Neutrophil (primary cell): ENCODE measurements around the gene FAM118A.
"Not testable (repeated sequence)": the region's sequence is repeated elsewhere in the genome, so short reads cannot be mapped to it uniquely, and the experiment has no call there.

Experiments
- H3K27ac ChIP-seq: fragments of 200-600 bp; sonication (generic); 2 replicates; pipeline ENCODE4 v1.5.1; 2016; ENCODE audit warnings: mild to moderate bottlenecking, moderate library complexity
- H3K27me3 ChIP-seq: fragments of 200-600 bp; sonication (generic); 2 replicates; pipeline ENCODE4 v1.6.0; 2016; ENCODE audit warnings: mild to moderate bottlenecking
- H3K36me3 ChIP-seq: fragments of 200-600 bp; sonication (generic); 2 replicates; pipeline ENCODE4 v1.5.1; 2017
- H3K4me1 ChIP-seq, 2 experiments: fragments of 200-600 bp in 1 of 2; sonication (generic) in 1 of 2; 1 replicate in 1 of 2; 2 replicates in 1 of 2; pipeline versions ENCODE4 v1.5.1 to v1.6.1; 2013 to 2016; ENCODE audit warnings: low read depth in 1 of 2, low read length in 1 of 2, mild to moderate bottlenecking in 1 of 2, moderate library complexity in 1 of 2; ENCODE audit not compliant: control insufficient read depth in 1 of 2, insufficient read depth in 1 of 2
- H3K4me3 ChIP-seq, 2 experiments: fragments of 200-600 bp in 1 of 2; sonication (generic) in 1 of 2; 1 replicate in 1 of 2; 2 replicates in 1 of 2; pipeline ENCODE4 v1.5.1; 2013 to 2016; ENCODE audit warnings: low read depth in 1 of 2, low read length in 1 of 2, mild to moderate bottlenecking in 1 of 2, moderate library complexity in 1 of 2
- H3K9me3 ChIP-seq: fragments of 200-600 bp; sonication (generic); 2 replicates; pipeline ENCODE4 v1.5.1; 2016
- CTCF ChIP-seq: fragments of 200-600 bp; sonication (generic); IDR thresholded peaks from 2 replicates; pipeline ENCODE4 v1.5.1; 2016; ENCODE audit warnings: antibody characterized with exemption

Gene FAM118A

GRCh38 chr22:45270095-45271020, 39.4 kb upstream of the FAM118A start:
- peaks cover 11 to 17% of the 10 kb centered on the region in 2 experiments for H3K4me1 ChIP-seq
- TF ChIP-seq CTCF = no peak
- no peaks in the 10 kb centered on the region for H3K9me3 ChIP-seq
- H3K27ac ChIP-seq = no peak overlapping the region
- no peak overlapping the region for H3K4me3 ChIP-seq
- peaks cover 55% of the 10 kb centered on the region for H3K27me3 ChIP-seq
- no peaks in the 10 kb centered on the region for H3K36me3 ChIP-seq

GRCh38 chr22:45271667-45272201, 38.0 kb upstream of the FAM118A start:
- TF ChIP-seq CTCF = no peak
- Histone ChIP-seq H3K9me3 (no peaks in the 10 kb centered on the region), H3K4me3 (no peak overlapping the region), H3K36me3 (no peaks in the 10 kb centered on the region), H3K4me1 (peaks cover 11 to 17% of the 10 kb centered on the region in 2 experiments), H3K27me3 (peaks cover 43% of the 10 kb centered on the region), H3K27ac (no peak overlapping the region)

- TF ChIP-seq CTCF = no peak
- no peak overlapping the region for H3K27ac ChIP-seq
These were observed 37.2 kb upstream of the FAM118A start for GRCh38 chr22:45272498-45272897.

GRCh38 chr22:45273452-45274075, 36.2 kb upstream of the FAM118A start:
- no peaks in the 10 kb centered on the region for H3K36me3 ChIP-seq
- H3K27ac ChIP-seq = no peak overlapping the region
- no peak overlapping the region for H3K4me3 ChIP-seq
- peaks cover 10 to 12% of the 10 kb centered on the region in 2 experiments for H3K4me1 ChIP-seq
- TF ChIP-seq CTCF = no peak
- no peaks in the 10 kb centered on the region for H3K9me3 ChIP-seq
- H3K27me3 ChIP-seq = peaks cover 30% of the 10 kb centered on the region

More at GRCh38 chr22:45272498-45272897, 37.2 kb upstream of the FAM118A start:
- Histone ChIP-seq H3K9me3 (no peaks in the 10 kb centered on the region), H3K27me3 (peaks cover 35% of the 10 kb centered on the region), H3K4me3 (no peak overlapping the region), H3K36me3 (no peaks in the 10 kb centered on the region), H3K4me1 (peaks cover 11 to 17% of the 10 kb centered on the region in 2 experiments)

GRCh38 chr22:45276507-45277105, 33.1 kb upstream of the FAM118A start:
- Histone ChIP-seq H3K9me3 (no peaks in the 10 kb centered on the region), H3K4me1 (peaks cover 16 to 17% of the 10 kb centered on the region in 2 experiments), H3K4me3 (no peak overlapping the region), H3K36me3 (no peaks in the 10 kb centered on the region), H3K27ac (no peak overlapping the region), H3K27me3 (peaks cover 7% of the 10 kb centered on the region)
- no peak for TF ChIP-seq CTCF

GRCh38 chr22:45277720-45278119, 32.0 kb upstream of the FAM118A start:
- not testable (repeated sequence) for H3K9me3 ChIP-seq, H3K27me3 ChIP-seq, H3K27ac ChIP-seq, H3K36me3 ChIP-seq, H3K4me3 ChIP-seq
- H3K4me1 ChIP-seq = peaks cover 16 to 17% of the 10 kb centered on the region in 2 experiments
